K562 (cell line): ENCODE data around the gene ZNF124. TPM values are rescaled to one million over a fixed set of nuclear protein-coding genes. Genes with fewer than 3 reads are reported as not detected.

ENCODE experiments used
- BCLAF1 ChIP-seq, 2 experiments: fragments of 450-650 bp in 1 of 2; IDR thresholded peaks; 2 replicates each; pipeline ENCODE4 v1.6.1; 2011 to 2017; ENCODE audit warnings: low read depth in 2 of 2, antibody characterized with exemption in 1 of 2, borderline replicate concordance in 1 of 2, low read length in 1 of 2, mild to moderate bottlenecking in 1 of 2, mixed read lengths in 1 of 2; ENCODE audit not compliant: control insufficient read depth in 1 of 2
- ETS1 ChIP-seq: conservative IDR thresholded peaks from 2 replicates; pipeline ENCODE4 v1.6.1; 2011; ENCODE audit warnings: low read depth, mild to moderate bottlenecking, low read length; ENCODE audit not compliant: control insufficient read depth
- HLTF ChIP-seq: fragments of 450-650 bp; IDR thresholded peaks from 2 replicates; pipeline ENCODE4 v1.6.1; 2016
- PHB ChIP-seq: fragments of 250-450 bp; sonication (Bioruptor Pico); IDR thresholded peaks from 2 replicates; pipeline ENCODE4 v1.5.0; 2021
- PRPF4 ChIP-seq: fragments of 200-400 bp; formaldehyde crosslinking; IDR thresholded peaks from one replicate; pipeline ENCODE4 v1.6.1; 2017; ENCODE audit warnings: low read length, low read depth, mild to moderate bottlenecking; ENCODE audit not compliant: insufficient read depth, poor library complexity, severe bottlenecking
- RNF219 ChIP-seq: fragments of 250-450 bp; sonication (Bioruptor Pico); IDR thresholded peaks from 2 replicates; pipeline ENCODE4 v1.5.0; 2022; ENCODE audit warnings: mild to moderate bottlenecking
- TFAP4 ChIP-seq: sonication (generic); formaldehyde crosslinking; IDR thresholded peaks from 2 replicates; pipeline ENCODE4 v1.8.0; 2022; ENCODE audit warnings: missing genetic modification reagents, mild to moderate bottlenecking, moderate library complexity, borderline replicate concordance
- ZNF316 ChIP-seq: fragments of 450-650 bp; IDR thresholded peaks from 2 replicates; pipeline ENCODE4 v1.6.1; 2016
- ZNF398 ChIP-seq: fragments of 250-450 bp; sonication (Bioruptor Pico); IDR thresholded peaks from 2 replicates; pipeline ENCODE4 v1.8.0; 2021; ENCODE audit warnings: moderate library complexity, mild to moderate bottlenecking, inconsistent platforms
- ZNF41 ChIP-seq: fragments of 250-450 bp; sonication (Bioruptor Pico); conservative IDR thresholded peaks from 2 replicates; pipeline ENCODE4 v1.4.0; 2020; ENCODE audit warnings: mild to moderate bottlenecking
- ZNF592 ChIP-seq: fragments of 450-650 bp; IDR thresholded peaks from 2 replicates; pipeline ENCODE4 v1.6.1; 2017; ENCODE audit warnings: antibody characterized with exemption, mild to moderate bottlenecking
- ZNF785 ChIP-seq: fragments of 250-450 bp; sonication (Bioruptor Pico); IDR thresholded peaks from 2 replicates; pipeline ENCODE4 v1.4.0; 2020; ENCODE audit warnings: mild to moderate bottlenecking
- polyA plus RNA-seq, 8 experiments: library from polyadenylated mRNA; depleted of rRNA in 4 of 8; stranded (reverse) in 5 of 8; unstranded in 3 of 8; fragments of >200 nt; fragmentation: Nextera tagmentation in 2 of 8; fragmentation: Illumina TruSeq in 1 of 8; extraction: Ambion mirVana in 2 of 8; extraction: Trizol in 1 of 8; gene quantifications; 2 replicates each; pipeline versions ENCODE4 v1.2.1 to v1.2.3, GENCODE V29; 2011 to 2014; ENCODE audit warnings: inconsistent platforms in 1 of 8, missing spikeins in 1 of 8
- total RNA-seq, 7 experiments: library from RNA; depleted of rRNA in 6 of 7; stranded (reverse); fragments of >200 nt in 6 of 7; fragmentation: Illumina TruSeq in 2 of 7; extraction: Trizol in 2 of 7; gene quantifications; 2 replicates each; pipeline versions ENCODE4 v1.2.1 to v1.2.3, GENCODE V29; 2011 to 2021; ENCODE audit warnings: low replicate concordance in 1 of 7

The ZNF124 gene
- total and polyA plus RNA-seq, 9 of the 15 experiments (the other 6 are each of a cell fraction or from before 2014, with no cell fraction given): 7.6 to 71.5 (median 20.2) TPM

- TF ChIP-seq ZNF398 (CRISPR knock-in tag): no peak
- peak; percentile 98 for TF ChIP-seq TFAP4 (CRISPR knock-in tag)
- no peak for TF ChIP-seq PHB (CRISPR knock-in tag)
- TF ChIP-seq ETS1: peak; percentile 73
- TF ChIP-seq ZNF316: no peak
- no peak for TF ChIP-seq BCLAF1 (IDR thresholded peaks at IDR 0.05; ENCODE audit: borderline replicate concordance in 1 of 2, control insufficient read depth in 1 of 2, low read depth in 2 of 2, low read length in 1 of 2)
- no peak for TF ChIP-seq ZNF592
- no peak for TF ChIP-seq ZNF41 (CRISPR knock-in tag)
- no peak for TF ChIP-seq HLTF
- no peak for TF ChIP-seq PRPF4
- TF ChIP-seq ZNF785 (CRISPR knock-in tag): no peak
- no peak for TF ChIP-seq RNF219 (CRISPR knock-in tag)
Measured at GRCh38 chr1:247210376-247211117, 38.7 kb upstream of the ZNF124 start (continued).
